Cardiac fibroblast (primary cell): Measurements from ENCODE around the gene RNF130.
A peak's percentile ranks its signal among the peaks of the same experiment; 100 is the strongest.

Source experiments
- DNase-seq, 2 donors: peaks; one replicate each; pipeline versions ENCODE4 v3.0.0 to v3.0.0-alpha.2; 2010; ENCODE audit warnings: low read depth in 2 of 2
- H3K4me3 ChIP-seq, 2 donors: replicated peaks in 1 of 2; 1 replicate in 1 of 2; 2 replicates in 1 of 2; pipeline ENCODE4 v1.5.1; 2011; ENCODE audit warnings: low read depth in 2 of 2, low read length in 2 of 2, mild to moderate bottlenecking in 2 of 2, moderate library complexity in 1 of 2
- CTCF ChIP-seq: IDR thresholded peaks from one replicate; pipeline ENCODE4 v1.5.1; 2011; ENCODE audit warnings: low read depth, mild to moderate bottlenecking, low read length, inconsistent platforms

RNF130 gene

GRCh38 chr5:180047667-180048066 is 23.9 kb downstream of the RNF130 start:
- no peak overlapping the region for H3K4me3 ChIP-seq
- TF ChIP-seq CTCF = no peak
- DNase-seq = peak; percentile 48 to 55

GRCh38 chr5:180046656-180047055 is 24.9 kb downstream of the RNF130 start:
- TF ChIP-seq CTCF = no peak
- no peak overlapping the region for H3K4me3 ChIP-seq
- no peak for DNase-seq

- H3K4me3 ChIP-seq = no peak overlapping the region
- TF ChIP-seq CTCF = no peak
- no peak for DNase-seq
Measured at GRCh38 chr5:180045889-180046499, 25.6 kb downstream of the RNF130 start.

- no peak overlapping the region for H3K4me3 ChIP-seq
- TF ChIP-seq CTCF = no peak
- DNase-seq = no peak
Measured at GRCh38 chr5:180043377-180043776, 28.2 kb downstream of the RNF130 start.

GRCh38 chr5:180041301-180042274 is 30.0 kb downstream of the RNF130 start:
- DNase-seq = no peak
- no peak overlapping the region for H3K4me3 ChIP-seq

More at GRCh38 chr5:180041301-180042274, 30.0 kb downstream of the RNF130 start:
- TF ChIP-seq CTCF = no peak
